Left ventricle myocardium inferior (tissue), 1 donor: ENCODE data around the gene HHIPL1. TPM values are rescaled to one million over a fixed set of nuclear protein-coding genes. Genes with fewer than 3 reads are reported as not detected.

Experiments used
- DNase-seq: peaks from one replicate; pipeline ENCODE4 v3.0.0-alpha.2; 2020
- H3K27ac ChIP-seq: fragments of 200-600 bp; replicated peaks from 2 replicates; pipeline ENCODE4 v1.8.0; 2021
- H3K27me3 ChIP-seq: fragments of 200-600 bp; 2 replicates; pipeline ENCODE4 v1.8.0; 2021; ENCODE audit warnings: low read depth
- H3K36me3 ChIP-seq: fragments of 200-600 bp; 2 replicates; pipeline ENCODE4 v1.8.0; 2021
- H3K4me1 ChIP-seq: fragments of 200-600 bp; 2 replicates; pipeline ENCODE4 v1.8.0; 2021
- H3K4me3 ChIP-seq: fragments of 200-600 bp; 2 replicates; pipeline ENCODE4 v1.8.0; 2021; ENCODE audit warnings: mild to moderate bottlenecking, moderate library complexity
- H3K9me3 ChIP-seq: fragments of 200-600 bp; replicated peaks from 2 replicates; pipeline ENCODE4 v1.8.0; 2021
- intact Hi-C: fragments of 100-400 bp; cut with micrococcal nuclease; formaldehyde crosslinking; loops from one replicate; pipeline ENCODE4 v1.11.0; 2022
- total RNA-seq: library from RNA; stranded (reverse); fragmentation: NEBNext Ultra II Directional; extraction: Animal tissue kit (Norgen Biotek cat#: 25700); gene quantifications from one replicate; pipeline ENCODE4 v1.2.1, GENCODE V29; 2021
- TF ChIP-seq, protein P1 (sequence below): fragments of 200-600 bp; IDR thresholded peaks from 2 replicates; pipeline ENCODE4 v1.8.0; 2021; ENCODE audit warnings: antibody characterized with exemption, mild to moderate bottlenecking, borderline replicate concordance
- donor health status: DM: no; HTN: yes; CAD: no; lungs with severe emphysema.

The HHIPL1 gene
- total RNA-seq, 1 donor from 2014 or later = 1.2 TPM

GRCh38 chr14:99673305-99674063 lies 28.6 kb downstream of the HHIPL1 start:
- intact Hi-C loops = no loop called here
- Histone ChIP-seq H3K36me3 (peaks cover under 1% of the 10 kb centered on the region), H3K9me3 (peaks cover 13% of the 10 kb centered on the region), H3K4me1 (peaks cover 10% of the 10 kb centered on the region), H3K27ac (no peak overlapping the region), H3K4me3 (no peak overlapping the region), H3K27me3 (peaks cover 28% of the 10 kb centered on the region)
- DNase-seq = no peak
- TF ChIP-seq, protein P1, sequence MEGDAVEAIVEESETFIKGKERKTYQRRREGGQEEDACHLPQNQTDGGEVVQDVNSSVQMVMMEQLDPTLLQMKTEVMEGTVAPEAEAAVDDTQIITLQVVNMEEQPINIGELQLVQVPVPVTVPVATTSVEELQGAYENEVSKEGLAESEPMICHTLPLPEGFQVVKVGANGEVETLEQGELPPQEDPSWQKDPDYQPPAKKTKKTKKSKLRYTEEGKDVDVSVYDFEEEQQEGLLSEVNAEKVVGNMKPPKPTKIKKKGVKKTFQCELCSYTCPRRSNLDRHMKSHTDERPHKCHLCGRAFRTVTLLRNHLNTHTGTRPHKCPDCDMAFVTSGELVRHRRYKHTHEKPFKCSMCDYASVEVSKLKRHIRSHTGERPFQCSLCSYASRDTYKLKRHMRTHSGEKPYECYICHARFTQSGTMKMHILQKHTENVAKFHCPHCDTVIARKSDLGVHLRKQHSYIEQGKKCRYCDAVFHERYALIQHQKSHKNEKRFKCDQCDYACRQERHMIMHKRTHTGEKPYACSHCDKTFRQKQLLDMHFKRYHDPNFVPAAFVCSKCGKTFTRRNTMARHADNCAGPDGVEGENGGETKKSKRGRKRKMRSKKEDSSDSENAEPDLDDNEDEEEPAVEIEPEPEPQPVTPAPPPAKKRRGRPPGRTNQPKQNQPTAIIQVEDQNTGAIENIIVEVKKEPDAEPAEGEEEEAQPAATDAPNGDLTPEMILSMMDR = no peak

DNA sequence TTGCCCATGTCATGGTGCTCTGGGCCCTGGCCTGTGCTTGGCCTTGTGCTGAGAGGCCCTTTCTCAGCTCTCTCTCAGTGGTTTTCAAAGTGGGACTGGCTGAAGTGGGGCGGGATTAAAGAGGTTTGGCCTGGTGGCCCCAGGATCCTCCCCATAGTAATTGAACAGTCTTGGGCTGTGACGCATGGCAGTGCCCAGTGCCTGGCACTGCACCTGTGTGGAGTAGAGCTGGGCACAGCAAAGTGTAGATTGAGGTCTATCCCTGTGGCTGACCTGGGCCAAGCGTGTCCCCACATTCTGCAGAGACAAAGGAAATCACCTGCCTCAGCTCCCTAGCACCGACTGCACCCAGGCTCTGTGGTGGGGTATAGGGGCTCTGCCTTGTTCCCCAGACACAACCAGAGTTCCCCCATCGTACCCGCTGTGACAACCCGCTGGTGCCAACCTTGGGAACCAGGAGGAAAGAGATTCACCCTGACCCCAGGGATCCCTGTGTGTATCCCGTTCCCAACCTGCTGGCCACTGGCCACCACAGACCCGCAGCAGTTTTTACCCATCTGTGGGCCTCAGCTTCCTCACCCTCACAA lies 29.2 kb downstream of the HHIPL1 start:
- DNase-seq = no peak
- Histone ChIP-seq H3K36me3 (no peaks in the 10 kb centered on the region), H3K27ac (no peak overlapping the region), H3K4me3 (no peak overlapping the region), H3K4me1 (peaks cover 10% of the 10 kb centered on the region), H3K27me3 (peaks cover 28% of the 10 kb centered on the region), H3K9me3 (peaks cover 19% of the 10 kb centered on the region)
- TF ChIP-seq, protein P1 = no peak
- intact Hi-C loops = no loop called here

GRCh38 chr14:99674776-99675381 lies 29.9 kb downstream of the HHIPL1 start:
- Histone ChIP-seq H3K27me3 (peaks cover 28% of the 10 kb centered on the region), H3K4me1 (peaks cover 10% of the 10 kb centered on the region), H3K27ac (no peak overlapping the region), H3K9me3 (peaks cover 20% of the 10 kb centered on the region), H3K4me3 (no peak overlapping the region), H3K36me3 (no peaks in the 10 kb centered on the region)
- intact Hi-C loops = no loop called here
- no peak for DNase-seq
- TF ChIP-seq, protein P1 = no peak

DNA sequence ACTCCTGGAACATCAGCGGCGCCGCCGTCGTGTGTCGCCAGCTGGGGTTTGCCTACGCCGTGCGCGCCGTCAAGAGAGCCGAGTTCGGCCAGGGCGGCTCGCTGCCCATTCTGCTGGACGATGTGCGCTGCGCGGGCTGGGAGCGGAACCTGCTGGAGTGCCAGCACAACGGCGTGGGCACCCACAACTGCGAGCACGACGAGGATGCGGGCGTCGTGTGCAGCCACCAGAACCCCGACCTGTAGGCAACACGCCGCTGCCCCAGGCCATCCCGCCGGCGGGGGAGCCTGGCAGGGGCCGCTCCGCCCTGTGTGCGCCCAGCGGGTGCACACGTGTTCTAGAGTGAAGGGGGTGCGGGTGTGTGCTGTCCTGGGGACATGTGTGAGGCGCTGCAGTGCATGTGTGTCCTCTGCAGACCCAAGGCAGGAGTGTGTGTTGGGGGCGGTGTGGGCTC lies 30.5 kb downstream of the HHIPL1 start:
- H3K36me3 ChIP-seq = no peaks in the 10 kb centered on the region
- no peak overlapping the region for H3K4me3 ChIP-seq
- intact Hi-C loops = no loop called here
- peaks cover 20% of the 10 kb centered on the region for H3K9me3 ChIP-seq
- TF ChIP-seq, protein P1 = no peak
- H3K27me3 ChIP-seq = peaks cover 28% of the 10 kb centered on the region
- no peak for DNase-seq
- peaks cover 10% of the 10 kb centered on the region for H3K4me1 ChIP-seq
- H3K27ac ChIP-seq = no peak overlapping the region

DNA sequence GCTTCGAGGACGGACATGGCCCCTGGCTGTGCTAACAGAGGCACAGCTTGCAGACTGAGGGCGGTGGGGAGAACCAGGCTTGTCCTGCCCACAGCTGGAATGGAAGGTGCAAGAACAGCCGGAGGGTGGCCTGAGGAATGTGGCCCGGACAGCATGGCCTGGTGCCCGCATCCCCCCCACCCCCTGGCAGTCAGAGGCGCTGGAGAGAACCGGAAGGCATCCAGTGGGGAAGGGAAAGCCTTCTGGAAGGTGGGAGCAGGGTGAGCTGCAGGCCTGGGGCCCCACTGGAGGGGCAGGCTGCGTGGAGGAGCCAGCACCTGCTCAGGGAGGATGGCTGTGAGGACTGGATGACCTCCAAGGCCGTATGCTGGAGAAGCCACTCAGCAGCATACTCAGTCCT lies 31.0 kb downstream of the HHIPL1 start:
- TF ChIP-seq, protein P1 = no peak
- H3K27ac ChIP-seq = no peak overlapping the region
- peaks cover 28% of the 10 kb centered on the region for H3K27me3 ChIP-seq
- no peak for DNase-seq
- no peaks in the 10 kb centered on the region for H3K36me3 ChIP-seq
- H3K4me1 ChIP-seq = peaks cover 10% of the 10 kb centered on the region
- H3K9me3 ChIP-seq = peaks cover 20% of the 10 kb centered on the region
- no peak overlapping the region for H3K4me3 ChIP-seq
- intact Hi-C loops = no loop called here
